Esophagus squamous epithelium (tissue), 4 donors: ENCODE results near the gene C1QTNF6.

Experiments used
- CTCF ChIP-seq, 6 experiments: fragments of 450-650 bp in 4 of 6; fragments of 200-600 bp in 2 of 6; sonication (generic) in 2 of 6; IDR thresholded peaks; one replicate each; pipeline ENCODE4 v1.5.1; 2016 to 2019; ENCODE audit warnings: antibody characterized with exemption in 6 of 6, mild to moderate bottlenecking in 4 of 6, moderate library complexity in 4 of 6
- POLR2A ChIP-seq, 4 donors: fragments of 450-650 bp; IDR thresholded peaks; one replicate each; pipeline ENCODE4 v1.6.1; 2017; ENCODE audit warnings: antibody characterized with exemption in 4 of 4, mild to moderate bottlenecking in 4 of 4, moderate library complexity in 3 of 4

GRCh38 chr22:37231406-37232139 lies 43.5 kb upstream of the C1QTNF6 start:
- TF ChIP-seq CTCF (IDR thresholded peaks at IDR 0.05) (no peak), POLR2A (IDR thresholded peaks at IDR 0.05) (no peak)
